Measurements from ENCODE around the gene ID3.

- TF ChIP-seq POLR2A (IDR thresholded peaks at IDR 0.05) (no peak), CTCF (IDR thresholded peaks at IDR 0.05) (no peak)
Measured at GRCh38 chr1:23567629-23567995, 8.3 kb upstream of the ID3 start.

Measured in stomach (tissue), 4 donors.